Stimulated activated CD4-positive, alpha-beta T cell treated with anti-CD3 and anti-CD28 coated beads, Interleukin-1b, Interleukin-23, amount 100 ng/mL, for 48 hours (primary cell): ENCODE measurements around the gene FAM83F.

Experiments used
- DNase-seq: peaks from one replicate; pipeline ENCODE4 v3.0.0-alpha.2; 2020

Gene FAM83F

DNA sequence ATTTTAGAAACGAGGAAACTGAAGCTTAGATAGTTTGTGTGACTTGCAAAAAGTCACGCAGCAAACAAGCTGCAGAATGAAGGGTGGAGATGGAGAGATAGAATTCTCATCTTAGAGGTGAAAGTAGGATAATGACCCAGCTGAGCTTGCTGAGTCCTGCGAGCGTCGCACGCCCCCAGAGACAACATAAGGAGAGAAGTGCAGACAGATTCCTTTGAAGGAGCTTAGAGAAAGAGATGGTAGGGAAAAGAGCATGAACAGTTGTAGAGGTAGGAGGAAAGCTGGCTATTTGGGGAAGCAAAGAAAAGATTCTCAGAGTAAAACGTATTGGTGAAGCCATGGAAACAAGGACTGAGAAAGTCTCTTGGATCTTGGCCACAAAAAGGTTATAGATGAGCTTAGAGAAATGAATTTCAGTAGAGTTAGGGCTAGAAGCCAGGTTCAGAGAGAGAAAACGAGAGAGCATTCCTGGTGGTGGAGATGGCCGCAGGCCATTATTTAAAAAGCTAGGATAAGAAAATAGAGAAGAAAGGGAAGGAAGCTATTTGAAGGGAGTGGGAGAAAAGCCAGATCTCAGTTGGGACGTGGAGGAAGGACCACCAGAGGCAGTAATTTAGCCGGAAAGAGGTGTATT is 44.8 kb downstream of the FAM83F start:
- no peak for DNase-seq

DNA sequence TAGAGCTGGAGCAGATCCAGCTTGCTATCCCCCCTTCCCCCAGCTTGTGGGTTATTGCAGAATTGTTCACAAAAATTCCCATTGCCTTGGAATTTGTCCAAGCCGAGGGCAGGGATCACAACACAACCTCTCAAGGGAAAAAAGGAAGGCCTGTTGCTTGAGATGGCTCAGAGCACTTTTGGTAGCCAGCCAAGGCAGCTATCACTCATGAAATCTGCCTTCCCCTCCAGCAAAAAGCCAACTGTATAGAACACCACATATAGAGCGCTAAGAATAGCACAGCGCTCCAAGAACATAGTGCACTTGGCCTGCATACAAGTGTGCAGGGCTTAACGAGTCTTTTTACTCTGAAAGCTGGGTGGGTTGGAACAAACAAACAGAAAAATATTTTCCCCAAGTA is 46.2 kb downstream of the FAM83F start:
- DNase-seq: no peak

DNA sequence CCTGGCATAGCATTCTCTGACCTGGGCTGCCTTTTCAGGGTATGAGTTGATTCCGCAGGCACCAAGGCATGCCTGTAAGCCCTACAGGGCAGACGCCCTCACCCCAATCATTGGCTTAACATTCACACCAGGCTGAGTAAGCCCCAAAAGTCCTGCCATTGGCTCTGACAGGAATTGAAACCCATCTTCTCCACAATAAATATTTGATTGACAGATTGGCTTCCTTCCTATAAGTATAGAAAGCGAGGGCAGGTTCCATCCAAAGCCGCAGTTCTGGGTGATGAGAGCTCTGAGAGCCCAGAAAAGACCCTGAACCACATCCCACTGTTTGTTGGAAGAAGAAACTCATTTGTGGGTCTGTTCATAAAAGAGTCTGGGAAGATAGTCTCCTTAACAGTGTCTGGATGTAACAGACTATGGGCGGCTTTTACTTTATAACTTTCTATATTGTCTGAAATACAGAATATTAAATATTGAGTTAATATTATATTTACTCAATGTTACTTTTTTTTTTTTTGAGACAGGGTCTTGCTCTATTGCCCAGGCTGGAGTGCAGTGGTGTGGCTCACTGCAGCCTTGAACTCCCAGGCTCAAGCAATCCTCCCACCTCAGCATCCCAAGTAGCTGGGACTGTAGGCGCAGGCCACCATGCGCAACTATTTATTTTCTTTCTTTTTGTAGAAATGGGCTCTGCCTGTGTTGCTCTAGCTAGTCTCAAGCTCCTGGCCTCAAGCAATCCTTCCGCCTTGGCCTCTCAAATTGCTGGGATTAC is 46.8 kb downstream of the FAM83F start:
- DNase-seq: no peak

DNA sequence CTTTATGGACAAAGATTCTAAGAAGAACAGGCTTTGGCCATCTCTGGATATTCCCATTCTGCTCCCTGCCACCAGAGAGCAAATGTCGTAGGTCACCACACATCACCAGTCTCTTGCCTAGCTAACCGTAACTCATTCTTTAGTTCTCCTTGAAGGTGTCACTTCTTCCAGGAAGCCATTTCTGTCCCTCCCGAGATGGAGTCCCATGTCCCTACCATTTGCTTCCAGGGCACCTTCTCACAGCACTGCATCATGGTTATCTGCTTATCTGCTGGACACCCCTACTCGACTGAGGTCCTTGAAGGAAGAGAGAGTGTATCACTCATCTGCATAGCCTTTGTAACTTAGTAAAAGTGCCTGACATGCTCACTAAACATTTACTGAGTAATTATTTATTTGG is 47.6 kb downstream of the FAM83F start:
- no peak for DNase-seq

DNA sequence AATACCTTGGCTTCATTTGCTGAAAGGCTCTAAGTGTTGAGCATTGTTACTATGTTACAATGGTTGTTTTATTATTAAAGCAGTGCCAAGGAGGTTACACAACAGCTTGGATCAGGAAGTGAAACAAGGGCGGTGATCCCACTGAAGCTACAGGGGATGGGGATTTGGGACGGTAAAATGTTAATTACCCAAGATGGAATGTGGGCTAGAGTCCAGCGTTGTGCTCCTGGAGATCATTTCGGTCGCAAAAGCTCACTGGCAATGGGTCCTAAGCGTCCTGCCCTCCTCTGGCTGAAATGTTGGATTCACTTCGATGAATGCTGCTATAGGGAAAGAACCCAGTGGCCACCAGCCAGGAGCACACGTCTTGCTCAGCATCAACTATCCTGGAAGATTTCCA is 48.3 kb downstream of the FAM83F start:
- no peak for DNase-seq

DNA sequence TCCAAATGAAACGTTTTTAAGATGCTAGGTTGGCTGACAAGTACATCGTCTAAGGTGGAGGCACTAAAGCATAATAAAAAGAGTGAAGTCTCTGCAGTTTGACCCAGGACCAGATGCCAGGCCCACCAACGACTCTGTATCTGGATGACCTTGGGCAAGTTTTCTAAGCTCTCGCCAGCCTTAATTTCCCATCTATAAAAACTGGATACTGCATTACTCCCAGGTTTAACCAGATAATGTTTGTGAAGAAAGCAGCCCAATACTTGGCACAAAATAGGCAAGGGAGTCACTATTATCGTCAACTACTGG is 49.0 kb downstream of the FAM83F start:
- DNase-seq: no peak

DNA sequence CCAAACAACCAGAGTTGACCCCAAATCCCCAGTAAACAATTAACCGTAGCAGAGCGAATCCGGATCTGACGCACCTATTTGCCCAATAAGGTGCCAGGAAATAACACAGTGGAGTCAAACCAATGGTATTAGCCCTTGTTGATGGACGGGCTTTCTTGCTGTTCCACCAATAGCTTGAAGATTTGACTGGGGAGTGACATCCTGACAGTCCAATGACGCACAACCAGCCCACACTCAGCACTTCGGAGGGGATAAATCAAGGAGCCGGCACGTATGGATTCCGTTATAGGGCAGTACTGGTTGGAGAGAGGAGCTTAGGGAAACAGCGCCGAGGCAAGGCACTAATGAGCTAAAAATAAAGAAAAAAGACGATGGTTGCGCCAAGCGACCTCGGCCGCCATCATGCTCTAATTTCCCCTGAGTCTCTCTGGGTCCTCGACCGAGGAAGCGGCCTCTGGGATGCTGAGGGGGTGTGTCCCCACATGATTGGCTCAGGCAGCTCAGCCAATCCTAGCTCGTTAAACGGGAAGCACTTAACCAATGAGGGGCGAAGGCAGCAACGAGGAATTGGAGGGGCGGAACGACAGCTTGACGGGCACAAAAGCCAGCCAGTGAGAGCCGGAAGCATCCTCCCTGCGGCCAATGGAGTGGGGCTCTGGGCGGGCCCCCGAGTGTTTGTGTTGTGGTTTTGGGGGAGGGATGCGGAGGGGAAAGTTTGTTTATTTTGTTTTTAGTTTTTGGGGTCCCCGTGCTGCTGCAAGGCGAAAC is 49.5 kb downstream of the FAM83F start:
- peak; percentile 99 for DNase-seq

DNA sequence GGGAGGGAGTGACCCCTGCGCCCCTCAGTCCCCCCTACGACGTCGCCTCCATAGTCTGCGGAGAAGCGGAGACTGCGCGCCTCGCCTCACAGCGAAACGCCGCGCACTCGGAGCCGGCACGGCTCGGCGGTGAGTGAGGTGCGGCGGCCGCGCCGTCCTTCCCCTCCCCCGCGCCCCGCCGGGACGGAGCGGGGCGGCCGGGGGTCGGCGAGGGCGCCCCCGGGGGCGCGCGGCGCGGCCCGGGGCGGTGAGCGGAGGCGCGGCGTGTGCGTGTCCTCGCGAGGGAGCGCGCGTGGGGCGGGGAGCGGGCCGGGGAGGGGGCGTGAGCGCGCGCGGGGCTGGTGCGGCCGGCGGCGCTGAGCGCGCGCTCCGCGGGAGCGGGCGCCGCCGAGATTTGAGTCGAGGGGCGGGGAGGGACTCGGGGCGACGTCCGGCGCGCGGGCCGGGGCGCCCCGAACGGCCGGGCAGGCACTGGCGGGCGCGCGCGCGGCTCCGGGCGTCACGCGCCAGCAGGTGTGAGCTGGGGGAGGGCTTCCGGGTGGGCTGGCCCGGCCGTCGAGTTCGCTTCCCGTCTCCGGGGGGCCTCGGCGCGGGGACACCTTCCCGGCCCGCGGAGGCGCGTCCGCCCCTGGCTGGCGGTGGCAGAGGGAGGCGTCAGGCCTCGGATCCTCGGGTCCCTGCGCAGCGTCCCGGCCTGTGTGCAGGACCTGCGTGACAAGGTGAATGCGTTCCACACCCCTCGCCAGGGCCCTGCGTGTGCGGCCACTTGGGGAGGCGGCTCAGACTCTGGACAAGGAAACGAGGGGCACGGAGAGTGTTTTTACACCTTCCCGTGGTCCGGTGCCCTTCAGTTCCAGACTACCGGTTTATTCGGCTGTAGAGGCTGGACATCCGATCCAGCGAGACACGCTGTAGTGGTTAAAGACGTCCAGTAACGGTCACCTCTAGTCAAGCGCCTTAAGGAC is 50.4 kb downstream of the FAM83F start:
- peak; percentile 80 for DNase-seq

DNA sequence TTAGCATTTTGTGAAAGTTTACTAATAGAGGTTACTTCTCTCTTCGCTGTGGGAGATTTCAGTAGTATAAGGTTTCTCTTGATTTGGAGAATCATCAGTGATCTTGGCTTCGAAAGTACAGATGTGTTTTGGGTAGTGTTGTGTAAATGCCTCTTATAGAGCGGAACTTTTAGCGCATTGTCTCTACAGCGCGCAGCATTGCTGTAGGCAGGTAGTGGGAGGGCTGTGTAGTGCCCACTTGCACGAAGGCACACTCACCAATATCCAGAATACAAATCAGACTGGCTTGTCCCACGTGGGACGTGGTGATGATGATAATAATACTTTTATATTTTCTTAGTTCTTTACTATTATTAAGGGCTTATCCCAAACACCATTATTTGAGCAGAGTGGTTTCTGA is 51.4 kb downstream of the FAM83F start:
- DNase-seq: peak; percentile 31

DNA sequence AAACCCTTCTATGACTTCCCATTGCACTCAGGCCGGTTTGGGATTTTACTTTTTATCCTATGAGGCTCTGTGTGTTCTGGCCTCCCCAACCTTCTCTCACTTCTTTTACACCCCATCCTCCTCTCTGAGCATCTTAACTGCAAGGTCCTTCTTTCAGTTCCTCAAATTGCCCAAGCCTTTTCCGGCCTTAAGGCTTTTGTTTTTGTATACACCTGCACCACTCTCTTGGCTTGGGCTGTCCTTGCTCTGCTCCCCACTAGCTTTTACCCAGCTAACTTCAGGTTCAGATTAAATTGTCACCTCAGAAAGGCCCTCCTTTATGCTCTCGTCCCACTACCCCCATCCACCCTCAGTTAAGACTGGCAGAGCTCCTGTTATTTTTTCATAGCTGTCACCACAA is 55.5 kb downstream of the FAM83F start:
- no peak for DNase-seq

DNA sequence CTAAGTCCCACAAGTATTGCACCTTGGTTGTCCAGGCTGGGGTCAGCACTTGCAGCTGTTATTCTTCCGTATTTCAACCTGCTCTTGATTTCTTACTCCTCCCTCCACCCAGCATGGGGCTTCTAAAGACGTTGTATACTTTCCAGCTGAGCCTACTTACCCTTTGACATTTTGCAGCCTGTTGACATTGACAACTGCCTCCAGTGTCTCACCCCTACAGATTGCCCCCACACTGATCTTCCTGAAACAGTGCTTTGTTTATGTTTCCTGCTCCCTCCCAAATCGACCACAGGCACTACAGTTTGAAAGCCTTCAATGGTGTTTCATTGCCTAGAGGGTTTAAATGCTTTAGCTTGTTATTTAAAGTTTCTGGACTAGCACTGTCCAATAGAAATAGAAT is 56.6 kb downstream of the FAM83F start:
- DNase-seq: no peak

DNA sequence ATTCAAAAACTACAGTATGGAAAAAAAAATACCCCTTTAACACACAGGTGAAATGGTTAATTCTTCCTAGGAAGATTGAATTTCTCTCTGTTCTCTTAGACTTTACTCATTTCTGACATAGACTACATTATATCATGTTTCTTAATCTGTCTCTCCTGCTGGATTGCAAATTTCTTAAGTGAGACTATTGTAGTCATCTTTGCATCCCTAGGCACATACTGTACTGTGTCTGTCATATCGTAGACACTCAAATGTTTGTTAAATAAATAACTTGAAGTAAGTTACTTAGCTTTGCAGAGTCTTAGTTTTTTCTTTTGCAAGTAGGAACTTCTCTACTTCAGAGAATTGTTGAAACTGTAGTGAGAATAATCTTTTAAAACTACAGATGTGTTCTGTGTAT is 58.7 kb downstream of the FAM83F start:
- no peak for DNase-seq

DNA sequence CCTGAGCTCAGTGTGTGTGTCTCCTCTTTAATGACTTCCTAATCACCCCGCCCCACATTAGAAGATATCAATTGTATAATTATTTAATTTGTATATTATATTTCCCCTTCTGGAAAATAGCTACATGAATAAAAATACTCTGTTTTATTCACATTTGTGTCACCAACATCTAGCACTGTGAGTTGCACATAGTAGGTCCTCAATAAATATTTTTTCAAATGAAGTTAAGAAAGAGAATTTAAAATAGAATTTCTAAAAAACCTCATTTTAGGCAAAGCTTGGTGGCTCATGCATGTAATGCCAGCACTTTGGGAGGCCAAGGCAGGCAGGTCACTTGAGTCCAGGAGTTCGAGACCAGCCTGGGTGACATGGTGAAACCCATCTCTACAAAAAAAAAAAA is 59.7 kb downstream of the FAM83F start:
- no peak for DNase-seq

DNA sequence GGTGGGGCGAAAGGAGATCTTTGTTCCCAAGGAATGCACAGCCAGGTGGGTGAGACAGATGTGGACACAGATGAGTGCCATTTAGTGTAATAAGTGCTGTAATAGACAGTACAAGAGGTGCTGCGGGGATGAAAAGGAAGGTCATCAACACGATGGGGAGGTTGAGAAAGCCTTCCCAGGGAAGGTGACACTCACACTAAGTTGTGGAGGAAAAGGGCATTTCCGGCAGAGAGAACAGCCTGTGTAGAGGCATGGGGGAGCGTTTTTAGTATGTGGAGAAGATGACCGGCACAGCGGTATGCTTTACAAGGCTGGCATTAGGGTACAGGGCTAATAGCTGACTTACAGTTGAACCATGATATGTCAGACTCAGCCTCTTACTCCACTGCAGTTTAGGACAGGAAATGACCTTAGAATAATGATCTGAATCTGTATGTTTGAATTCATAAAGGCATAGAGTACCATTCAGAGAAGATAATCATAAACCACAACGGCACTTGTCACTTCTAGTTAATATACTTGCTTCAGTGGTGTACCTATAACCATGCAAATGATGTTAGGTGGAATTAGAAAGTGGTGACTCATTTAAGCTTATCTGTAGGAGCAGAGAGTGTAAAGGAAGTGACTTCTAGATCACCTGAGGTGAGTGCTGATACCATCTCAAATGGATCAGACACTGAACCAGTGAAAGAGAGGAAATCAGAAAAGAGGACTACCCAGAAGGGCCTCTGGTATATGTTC is 60.6 kb downstream of the FAM83F start:
- DNase-seq: peak; percentile 26

DNA sequence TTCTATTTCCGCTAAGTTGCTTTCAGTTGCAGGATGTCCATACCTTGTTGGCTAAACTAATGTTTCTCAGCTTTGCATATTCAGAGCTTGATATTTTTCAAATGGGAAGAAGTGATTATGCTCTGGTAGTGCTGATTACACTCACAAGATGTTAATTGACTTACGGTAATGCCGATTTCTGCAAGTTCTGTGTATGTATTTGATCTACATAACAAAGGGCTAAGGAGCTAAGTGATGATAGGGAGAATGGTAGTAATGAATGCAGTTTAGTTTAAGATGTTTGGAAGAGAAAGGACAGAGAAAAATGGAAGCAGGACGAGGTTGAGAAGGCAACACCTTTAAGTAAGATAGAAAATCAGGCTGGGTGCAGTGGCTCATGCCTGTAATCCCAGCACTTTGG is 61.4 kb downstream of the FAM83F start:
- DNase-seq: no peak

DNA sequence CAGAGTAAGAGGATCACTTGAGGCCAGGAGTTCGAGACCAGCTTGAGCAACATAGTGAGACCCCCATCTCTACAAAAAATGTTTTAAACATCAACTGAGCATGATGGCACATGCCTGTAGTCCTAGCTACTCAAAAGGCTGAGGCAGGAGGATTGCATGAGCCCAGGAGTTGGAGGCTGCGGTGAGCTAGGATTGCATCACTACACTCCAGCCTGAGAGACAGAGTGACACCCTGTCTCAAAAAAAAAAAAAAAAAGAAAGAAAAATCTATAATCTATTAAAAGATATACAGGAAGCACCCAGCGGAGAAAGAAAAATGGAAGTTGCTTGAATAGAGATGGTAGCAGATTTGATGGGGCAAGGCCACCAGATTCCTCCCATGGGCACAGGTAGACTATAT is 61.8 kb downstream of the FAM83F start:
- no peak for DNase-seq

DNA sequence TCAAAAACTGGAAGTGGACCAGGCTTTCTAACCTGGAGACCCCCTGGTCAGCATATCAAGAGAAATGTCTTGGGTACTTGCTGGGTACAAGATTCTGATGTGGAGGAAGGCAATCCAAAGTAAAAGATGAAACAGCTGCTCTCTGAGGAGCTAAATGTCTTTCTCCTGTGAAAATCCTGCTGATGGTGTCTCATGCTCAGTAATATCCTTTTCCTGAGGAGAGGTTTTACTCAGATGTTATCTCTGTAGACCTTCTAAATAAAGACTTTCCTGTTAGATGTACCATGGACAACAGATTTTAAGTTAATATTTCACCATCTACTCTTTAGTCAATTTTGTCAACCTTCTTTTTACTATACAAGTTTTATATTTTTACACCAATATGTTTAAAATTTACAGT is 62.9 kb downstream of the FAM83F start:
- no peak for DNase-seq

DNA sequence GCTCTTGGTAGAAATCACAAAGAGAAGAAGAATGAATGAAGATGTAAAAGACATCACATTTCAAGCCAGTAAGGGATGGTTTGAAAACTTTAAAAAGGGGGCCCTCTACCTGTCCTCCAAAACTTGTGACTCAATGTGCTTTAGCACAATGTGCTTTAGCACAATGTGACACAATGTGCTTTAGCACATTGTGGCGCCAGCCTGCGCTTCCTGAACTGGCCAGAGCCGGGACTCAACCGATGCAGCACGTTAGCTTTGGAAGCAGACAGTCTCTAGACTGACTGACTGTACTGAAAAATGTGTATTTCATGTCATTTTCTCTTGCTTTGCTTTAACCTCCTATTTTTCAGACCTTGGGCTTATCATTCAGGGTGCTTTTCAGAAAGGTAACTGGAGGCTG is 63.5 kb downstream of the FAM83F start:
- peak; percentile 71 for DNase-seq

DNA sequence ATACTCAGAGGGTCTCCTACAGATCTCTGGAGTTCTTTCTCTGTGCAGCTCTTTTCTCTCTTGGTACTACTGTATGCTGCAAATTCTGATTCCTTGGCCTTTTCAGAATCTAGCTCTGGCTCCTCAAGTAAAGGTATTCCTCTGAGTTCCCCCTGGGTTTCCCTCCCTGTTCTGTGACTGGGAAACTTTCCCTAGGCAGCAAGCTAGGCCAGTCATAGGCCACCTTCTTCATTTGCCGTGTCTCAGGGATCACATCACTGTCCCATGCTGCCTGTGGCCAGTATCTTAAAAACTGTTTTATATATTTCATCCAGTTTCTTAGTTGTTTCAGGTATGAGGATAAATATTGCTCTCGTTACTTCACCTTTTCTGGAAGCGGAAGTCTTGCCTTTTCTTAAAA is 71.2 kb downstream of the FAM83F start:
- no peak for DNase-seq

DNA sequence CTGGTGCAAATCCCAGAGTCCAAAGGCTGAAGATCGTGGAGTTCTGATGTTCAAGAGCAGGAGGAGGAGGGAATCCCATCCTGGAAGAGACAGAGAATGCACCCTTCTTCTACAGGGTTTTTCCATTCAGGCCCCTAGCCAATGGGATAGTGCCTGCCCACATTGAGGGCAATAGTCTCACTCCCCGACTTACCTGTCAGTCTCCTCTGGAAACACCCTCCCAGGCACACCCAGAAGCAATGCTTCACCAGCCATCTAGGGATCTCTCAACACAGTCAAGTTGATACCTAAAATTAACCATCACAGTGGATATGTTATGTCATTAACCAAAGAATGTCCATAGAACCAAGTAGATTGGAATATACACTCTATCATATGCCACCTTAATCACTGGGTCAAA is 72.9 kb downstream of the FAM83F start:
- DNase-seq: no peak

DNA sequence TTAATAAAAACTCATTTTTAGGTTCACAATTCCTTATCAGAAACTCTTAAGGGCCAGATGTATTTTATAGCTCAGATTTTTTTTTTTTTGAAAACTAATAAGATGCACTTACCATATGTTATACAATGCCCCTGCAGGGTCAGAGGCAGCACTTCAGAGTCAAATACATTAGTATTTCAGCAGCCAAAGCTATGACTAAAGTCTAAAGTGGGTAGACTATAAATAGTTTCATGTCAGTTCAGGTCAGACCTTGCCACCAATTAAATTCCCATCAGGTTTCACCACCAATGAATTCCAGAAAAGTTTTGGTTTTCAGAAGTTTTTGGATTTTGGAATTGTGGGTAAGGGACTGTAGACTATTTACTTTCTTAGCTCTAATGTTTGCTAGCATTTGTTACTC is 75.9 kb downstream of the FAM83F start:
- DNase-seq: no peak

DNA sequence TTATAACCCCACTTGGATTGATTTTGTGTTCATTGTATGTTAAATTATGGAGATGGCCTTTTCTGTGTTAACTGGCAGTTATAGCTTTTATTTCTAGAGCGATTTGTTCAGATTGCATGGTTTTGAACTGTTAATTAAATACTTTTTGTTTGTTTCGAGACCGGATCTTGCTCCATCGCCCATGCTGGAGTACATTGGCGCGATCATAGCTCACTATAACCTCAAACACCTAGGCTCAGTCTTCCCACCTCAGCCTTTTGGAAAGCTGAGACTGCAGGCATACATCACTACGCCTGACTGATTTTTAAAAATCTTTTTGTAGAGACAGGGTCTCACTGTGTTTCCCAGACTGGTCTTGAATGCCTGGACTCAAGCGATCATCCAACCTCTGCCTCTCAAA is 77.0 kb downstream of the FAM83F start:
- DNase-seq: no peak
